HG02588 (cell line): ENCODE data around the gene RAPGEF2.

Source experiments
- ATAC-seq: cut with Tn5 transposase; IDR thresholded peaks from one replicate; pipeline ENCODE4 v1.9.1; 2021; ENCODE audit warnings: mild to moderate bottlenecking, moderate library complexity; ENCODE audit not compliant: unreplicated experiment

The RAPGEF2 gene

GRCh38 chr4:159389756-159390155, 286.9 kb downstream of the RAPGEF2 start:
- ATAC-seq: no peak

GRCh38 chr4:159390648-159391047, 287.8 kb downstream of the RAPGEF2 start:
- ATAC-seq: no peak

DNA sequence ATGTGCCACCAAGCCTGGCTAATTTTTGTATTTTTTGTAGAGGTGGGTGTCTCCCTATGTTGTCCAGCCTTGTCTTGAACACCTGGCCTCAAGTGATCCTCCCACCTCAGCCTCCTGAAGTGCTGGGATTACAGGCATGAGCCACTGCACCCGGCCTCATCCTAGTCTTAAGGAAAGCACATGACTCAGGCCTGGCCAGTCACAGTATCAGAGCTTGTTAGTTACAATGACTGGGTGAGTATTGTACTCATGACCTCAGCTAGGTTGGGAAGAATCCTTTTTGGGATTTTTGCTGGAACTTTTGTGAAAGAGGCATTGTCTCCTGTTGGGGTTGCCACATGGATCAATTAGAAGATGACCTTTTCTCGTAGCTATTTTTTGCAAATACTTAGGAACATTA, 292.8 kb downstream of the RAPGEF2 start:
- no peak for ATAC-seq

DNA sequence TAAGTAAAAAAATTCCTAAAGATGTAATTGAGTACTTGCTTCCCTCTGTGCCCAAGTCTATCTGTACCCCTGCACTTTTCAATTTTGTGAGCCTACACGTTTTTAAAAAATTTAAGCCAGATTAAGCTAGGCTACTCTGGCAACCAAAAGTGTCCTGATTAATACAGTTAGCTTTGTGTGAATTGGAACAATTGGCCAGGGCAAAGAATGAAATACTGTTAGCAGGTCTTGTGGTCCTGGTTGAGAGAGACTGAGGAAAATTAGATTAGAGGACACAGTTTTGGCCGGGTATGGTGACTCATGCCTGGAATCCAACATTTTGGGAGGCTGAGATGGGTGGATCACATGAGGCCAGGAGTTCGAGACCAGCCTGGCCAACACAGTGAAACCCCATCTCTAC, 293.3 kb downstream of the RAPGEF2 start:
- no peak for ATAC-seq

GRCh38 chr4:159398236-159398638, 295.4 kb downstream of the RAPGEF2 start:
- no peak for ATAC-seq

GRCh38 chr4:159400558-159401225, 297.8 kb downstream of the RAPGEF2 start:
- ATAC-seq: no peak

GRCh38 chr4:159401226-159401712, 298.4 kb downstream of the RAPGEF2 start:
- ATAC-seq: no peak

DNA sequence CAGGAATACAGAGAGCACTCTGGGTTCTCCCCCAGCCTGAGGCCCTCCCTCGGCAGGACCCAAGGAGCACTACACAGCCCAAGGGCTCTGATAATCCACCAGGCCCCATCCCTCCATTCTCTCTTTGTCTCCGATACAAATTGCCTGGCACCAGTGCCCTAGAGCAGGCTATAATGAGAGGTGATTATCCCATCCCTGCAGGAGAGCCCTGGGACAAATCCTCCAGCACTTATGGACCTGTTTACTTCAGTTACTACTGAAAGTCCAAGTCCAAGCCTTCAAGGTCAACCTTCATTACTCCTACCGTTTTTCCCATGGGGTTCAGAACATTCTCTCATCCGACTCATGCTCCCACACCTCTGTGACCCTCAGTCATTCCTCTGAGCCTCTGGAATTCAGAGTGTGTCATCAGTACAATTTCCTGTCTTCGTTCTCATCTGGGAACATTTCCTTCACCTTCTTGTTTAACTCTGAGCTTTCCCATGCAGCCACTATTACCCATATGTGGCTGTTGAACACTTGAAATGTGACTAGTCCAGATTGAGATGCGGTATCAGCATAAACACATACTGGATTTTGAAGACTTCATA, 299.0 kb downstream of the RAPGEF2 start:
- ATAC-seq: no peak
